ENCODE data around the gene CSMD2. TPM values are rescaled to one million over a fixed set of nuclear protein-coding genes. Genes with fewer than 3 reads are reported as not detected.

The CSMD2 gene
- total RNA-seq, 1 experiment from 2014 or later, result 2.8 TPM

GRCh38 chr1:33501774-33502173 is 663.3 kb downstream of the CSMD2 start:
- intact Hi-C loops (cut with micrococcal nuclease; ENCODE audit: unreplicated experiment), result no loop called here
- BruUV-seq (replicated peaks), result no TSS peak
- no peaks in the 10 kb centered on the region for H3K36me3 ChIP-seq (ENCODE audit: insufficient read depth, low read length, poor library complexity, severe bottlenecking)
- DNase-seq (ENCODE audit: low spot score), result no peak
- TF ChIP-seq CTCF (conservative IDR thresholded peaks at IDR 0.05; ENCODE audit: low read depth, low read length) (no peak), EZH2 (IDR thresholded peaks at IDR 0.05; ENCODE audit: borderline replicate concordance, low read depth, low read length, poor library complexity, severe bottlenecking) (no peak)
- H3K4me1 ChIP-seq (ENCODE audit: insufficient read depth, low read length, poor library complexity, severe bottlenecking), result no peaks in the 10 kb centered on the region
- H3K27ac ChIP-seq (ENCODE audit: low read depth, low read length, poor library complexity, severe bottlenecking), result no peak overlapping the region
- ChIA-PET CTCF (no interaction called here), POLR2A (ENCODE audit: low non-redundant PET) (no interaction called here)
- H3K27me3 ChIP-seq (replicated peaks; ENCODE audit: insufficient read depth, low read depth, low read length, poor library complexity), result no peaks in the 10 kb centered on the region
- no peaks in the 10 kb centered on the region for H3K9me3 ChIP-seq (ENCODE audit: low read depth, low read length, poor library complexity, severe bottlenecking)
- H3K4me3 ChIP-seq (ENCODE audit: low read depth, low read length, poor library complexity, severe bottlenecking), result no peak overlapping the region

- Histone ChIP-seq H3K27ac (ENCODE audit: low read depth, low read length, poor library complexity, severe bottlenecking) (no peak overlapping the region), H3K4me1 (ENCODE audit: insufficient read depth, low read length, poor library complexity, severe bottlenecking) (no peaks in the 10 kb centered on the region), H3K27me3 (replicated peaks; ENCODE audit: insufficient read depth, low read depth, low read length, poor library complexity) (no peaks in the 10 kb centered on the region), H3K9me3 (ENCODE audit: low read depth, low read length, poor library complexity, severe bottlenecking) (peaks cover under 1% of the 10 kb centered on the region), H3K36me3 (ENCODE audit: insufficient read depth, low read length, poor library complexity, severe bottlenecking) (no peaks in the 10 kb centered on the region), H3K4me3 (ENCODE audit: low read depth, low read length, poor library complexity, severe bottlenecking) (no peak overlapping the region)
- TF ChIP-seq EZH2 (IDR thresholded peaks at IDR 0.05; ENCODE audit: borderline replicate concordance, low read depth, low read length, poor library complexity, severe bottlenecking) (no peak), CTCF (conservative IDR thresholded peaks at IDR 0.05; ENCODE audit: low read depth, low read length) (no peak)
- no TSS peak for BruUV-seq (replicated peaks)
- ChIA-PET CTCF (no interaction called here), POLR2A (ENCODE audit: low non-redundant PET) (no interaction called here)
- no peak for DNase-seq (ENCODE audit: low spot score)
- intact Hi-C loops (cut with micrococcal nuclease; ENCODE audit: unreplicated experiment), result no loop called here
Measured at GRCh38 chr1:33501309-33501708, 663.7 kb downstream of the CSMD2 start.

- intact Hi-C loops (cut with micrococcal nuclease; ENCODE audit: unreplicated experiment), result no loop called here
- no peak for DNase-seq (ENCODE audit: low spot score)
- no peak overlapping the region for H3K27ac ChIP-seq (ENCODE audit: low read depth, low read length, poor library complexity, severe bottlenecking)
- H3K36me3 ChIP-seq (ENCODE audit: insufficient read depth, low read length, poor library complexity, severe bottlenecking), result no peaks in the 10 kb centered on the region
- BruUV-seq (replicated peaks), result no TSS peak
- H3K4me3 ChIP-seq (ENCODE audit: low read depth, low read length, poor library complexity, severe bottlenecking), result no peak overlapping the region
- H3K27me3 ChIP-seq (replicated peaks; ENCODE audit: insufficient read depth, low read depth, low read length, poor library complexity), result no peaks in the 10 kb centered on the region
- ChIA-PET POLR2A (ENCODE audit: low non-redundant PET) (no interaction called here), CTCF (interaction anchor here (0.7 kb wide), 1 partner anchor 17 kb away, joined by 5 read pairs; no protein-coding TSS in a partner anchor)
- TF ChIP-seq CTCF (conservative IDR thresholded peaks at IDR 0.05; ENCODE audit: low read depth, low read length), result peak; percentile 38; the same call in 1 of the 2 replicates
- no peak for TF ChIP-seq EZH2 (IDR thresholded peaks at IDR 0.05; ENCODE audit: borderline replicate concordance, low read depth, low read length, poor library complexity, severe bottlenecking)
- H3K4me1 ChIP-seq (ENCODE audit: insufficient read depth, low read length, poor library complexity, severe bottlenecking), result no peaks in the 10 kb centered on the region
- peaks cover 8% of the 10 kb centered on the region for H3K9me3 ChIP-seq (ENCODE audit: low read depth, low read length, poor library complexity, severe bottlenecking)
Measured at GRCh38 chr1:33500547-33500946, 664.5 kb downstream of the CSMD2 start.
